Esophagus (tissue), 2 donors: ENCODE measurements around the gene SOD1. TPM values are rescaled to one million over a fixed set of nuclear protein-coding genes. Genes with fewer than 3 reads are reported as not detected.
"Not testable (repeated sequence)": the region's sequence is repeated elsewhere in the genome, so short reads cannot be mapped to it uniquely, and the experiment has no call there.

Experiments used
- H3K27ac ChIP-seq, 2 donors: one replicate each; pipeline ENCODE4 v1.5.1; 2013; ENCODE audit warnings: low read depth in 2 of 2, mild to moderate bottlenecking in 2 of 2, inconsistent platforms in 1 of 2, low read length in 1 of 2, moderate library complexity in 1 of 2
- H3K27me3 ChIP-seq, 2 donors: one replicate each; pipeline ENCODE4 v1.6.1; 2013; ENCODE audit warnings: low read length in 2 of 2, control low read depth in 1 of 2, mild to moderate bottlenecking in 1 of 2; ENCODE audit not compliant: insufficient read depth in 2 of 2, control insufficient read depth in 1 of 2
- H3K36me3 ChIP-seq, 2 donors: one replicate each; pipeline ENCODE4 v1.6.1; 2013; ENCODE audit warnings: low read length in 1 of 2; ENCODE audit not compliant: control insufficient read depth in 2 of 2, insufficient read depth in 2 of 2
- H3K4me1 ChIP-seq, 2 donors: one replicate each; pipeline ENCODE4 v1.6.1; 2013; ENCODE audit warnings: low read length in 1 of 2; ENCODE audit not compliant: control insufficient read depth in 2 of 2, insufficient read depth in 2 of 2
- H3K4me3 ChIP-seq, 2 donors: one replicate each; pipeline ENCODE4 v1.5.1; 2013; ENCODE audit warnings: low read length in 2 of 2, mild to moderate bottlenecking in 2 of 2, low read depth in 1 of 2, moderate library complexity in 1 of 2
- H3K9me3 ChIP-seq, 2 donors: one replicate each; pipeline ENCODE4 v1.6.1; 2013; ENCODE audit warnings: mild to moderate bottlenecking in 2 of 2, low read depth in 1 of 2, low read length in 1 of 2, moderate library complexity in 1 of 2; ENCODE audit not compliant: control insufficient read depth in 2 of 2, insufficient read depth in 1 of 2
- WGBS, 2 donors: extraction: QIAGEN DNeasy Blood & Tissue Kit; methylation state at CpG; one replicate each; pipeline ENCODE4 v1.1.7; 2013; 5-methylcytosine and 5-hydroxymethylcytosine counted together
- polyA plus RNA-seq, 2 donors: library from polyadenylated mRNA; stranded (reverse); fragments of 200-250 nt; gene quantifications; one replicate each; pipeline ENCODE4 v1.2.3, GENCODE V29; 2013
- donor health status: healthy with polysubstance abuse.
- donor health status: Bipolar disorder and iron deficiency.

Gene SOD1
- polyA plus RNA-seq, 2 donors = 269 to 319 TPM

DNA sequence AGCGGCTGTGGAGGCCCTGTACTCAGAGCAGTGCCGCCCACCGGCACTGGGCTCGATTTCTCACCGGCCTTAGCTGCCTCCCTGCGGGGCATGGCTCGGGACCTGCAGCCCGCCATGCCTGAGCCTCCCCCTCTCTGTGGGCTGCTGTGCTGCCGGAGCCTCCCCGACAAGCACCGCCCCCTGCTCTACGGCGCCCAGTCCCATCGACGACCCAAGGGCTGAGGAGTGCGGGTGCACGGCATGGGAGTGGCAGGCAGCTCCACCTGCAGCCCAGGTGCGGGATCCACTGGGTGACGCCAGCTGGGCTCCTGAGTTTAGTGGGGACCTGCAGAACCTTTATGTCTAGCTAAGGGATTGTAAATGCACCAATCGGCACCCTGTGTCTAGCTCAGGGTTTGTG is 5.2 kb upstream of the SOD1 start:
- no peaks in the 10 kb centered on the region for H3K36me3 ChIP-seq
- no peaks in the 10 kb centered on the region for H3K9me3 ChIP-seq
- H3K27ac ChIP-seq = no peak overlapping the region

DNA sequence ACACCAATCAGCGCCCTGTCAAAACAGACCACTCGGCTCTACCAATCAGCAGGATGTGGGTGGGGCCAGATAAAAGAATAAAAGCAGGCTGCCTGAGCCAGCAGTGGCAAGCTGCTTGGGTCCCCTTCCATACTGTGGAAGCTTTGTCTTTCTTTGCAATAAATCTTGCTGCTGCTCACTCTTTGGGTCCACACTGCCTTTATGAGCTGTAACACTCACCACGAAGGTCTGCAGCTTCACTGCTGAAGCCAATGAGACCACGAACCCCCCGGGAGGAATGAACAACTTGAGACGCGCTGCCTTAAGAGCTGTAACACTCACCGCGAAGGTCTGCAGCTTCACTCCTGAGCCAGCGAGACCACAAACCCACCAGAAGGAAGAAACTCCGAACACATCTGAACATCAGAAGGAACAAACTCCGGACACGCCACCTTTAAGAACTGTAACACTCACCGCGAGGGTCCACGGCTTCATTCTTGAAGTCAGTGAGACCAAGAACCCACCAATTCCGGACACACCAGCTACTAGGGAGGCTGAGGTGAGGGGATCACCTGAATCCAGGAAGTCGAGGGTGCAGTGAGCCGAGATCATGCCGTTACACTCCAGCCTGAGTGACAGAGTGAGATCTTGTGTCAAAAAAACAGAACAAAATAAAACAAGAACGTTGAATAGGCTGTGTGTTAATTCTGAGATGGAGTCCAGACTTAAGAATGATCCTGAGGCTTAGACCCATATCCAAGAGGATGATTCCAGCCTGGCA is 4.5 kb upstream of the SOD1 start:
- H3K36me3 ChIP-seq, H3K27me3 ChIP-seq, H3K27ac ChIP-seq, H3K4me3 ChIP-seq, H3K4me1 ChIP-seq, H3K9me3 ChIP-seq: not testable (repeated sequence)
- 77 to 83% methylated on average over 18 to 20 of the region's 21 CpGs for WGBS, 2 donors

More for the DNA sequence above, 5.2 kb upstream of the SOD1 start:
- WGBS, 2 donors = 97% methylated on average over 20 of the region's 20 CpGs
- H3K27me3 ChIP-seq = no peaks in the 10 kb centered on the region
- no peak overlapping the region for H3K4me3 ChIP-seq
- H3K4me1 ChIP-seq = peaks cover 0 to 2% of the 10 kb centered on the region in 2 donors

DNA sequence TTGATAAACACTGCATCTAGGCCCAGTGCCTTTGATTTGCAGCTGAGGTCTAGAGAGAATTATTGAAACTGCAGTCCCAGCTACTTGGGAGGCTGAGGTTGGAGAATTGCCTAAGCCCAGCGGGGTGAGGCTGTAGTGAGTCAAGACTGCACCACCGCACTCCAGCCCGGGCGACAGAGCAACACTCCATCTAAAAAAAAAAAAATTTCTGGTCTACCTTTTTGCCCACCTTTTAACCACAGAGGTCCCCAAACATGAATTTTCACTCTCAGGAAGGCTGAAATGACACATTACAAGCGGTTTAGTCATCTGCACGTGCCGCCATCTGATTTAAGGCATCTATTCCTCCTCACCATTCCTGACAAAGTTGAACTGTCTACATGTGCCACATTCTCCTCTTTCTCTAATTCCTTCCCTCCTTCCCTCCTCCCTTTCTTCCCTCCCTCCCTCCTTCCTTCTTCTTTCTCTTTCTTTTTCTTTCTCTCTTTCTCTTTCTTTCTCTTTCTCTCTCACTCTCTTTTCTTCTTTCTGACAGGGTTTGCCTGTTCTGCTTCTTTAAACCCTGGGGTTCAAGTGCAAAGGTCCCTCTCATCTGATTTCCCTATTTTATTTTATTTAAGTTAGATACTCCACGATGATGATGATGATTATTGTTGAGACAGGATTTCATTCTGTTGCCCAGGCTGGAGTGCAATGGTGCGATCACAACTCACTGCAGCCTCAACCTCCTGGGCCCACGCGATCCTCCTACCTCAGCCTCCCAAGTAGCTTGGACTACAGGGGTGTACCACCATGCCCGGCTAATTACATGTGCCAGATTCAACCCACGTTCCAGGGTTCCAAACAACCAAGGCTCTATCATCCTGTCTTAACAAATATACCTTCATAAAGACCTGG is 3.0 kb upstream of the SOD1 start:
- Histone ChIP-seq H3K27me3 (no peaks in the 10 kb centered on the region), H3K36me3 (no peaks in the 10 kb centered on the region), H3K4me3 (no peak overlapping the region), H3K27ac (no peak overlapping the region), H3K4me1 (peaks cover 0 to 2% of the 10 kb centered on the region in 2 donors), H3K9me3 (no peaks in the 10 kb centered on the region)
- WGBS, 2 donors = 74 to 78% methylated on average over 13 of the region's 13 CpGs

DNA sequence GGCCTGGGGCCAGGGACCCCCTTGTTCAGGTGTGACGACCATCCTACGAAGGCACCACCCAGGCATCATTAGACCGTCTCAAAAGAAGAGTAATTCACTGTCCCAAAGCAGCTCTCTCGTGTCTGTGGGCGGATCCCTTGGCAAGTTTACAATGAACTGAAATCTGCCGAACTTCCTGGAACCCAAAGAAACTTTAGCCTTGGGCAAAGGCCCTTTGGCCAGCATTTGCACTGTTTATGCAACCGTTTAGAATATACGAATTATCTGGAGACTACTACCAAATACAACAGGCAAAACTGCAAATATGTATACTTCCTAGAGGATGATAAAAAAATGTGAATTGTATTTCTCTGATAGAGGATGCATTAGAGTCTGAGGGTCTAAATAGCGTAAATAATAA is 1.4 kb upstream of the SOD1 start:
- Histone ChIP-seq H3K36me3 (no peaks in the 10 kb centered on the region), H3K27me3 (no peaks in the 10 kb centered on the region), H3K9me3 (no peaks in the 10 kb centered on the region), H3K4me3 (no peak overlapping the region), H3K4me1 (peaks cover 0 to 2% of the 10 kb centered on the region in 2 donors), H3K27ac (no peak overlapping the region)
- WGBS, 2 donors = 50 to 61% methylated on average over 9 of the region's 9 CpGs

DNA sequence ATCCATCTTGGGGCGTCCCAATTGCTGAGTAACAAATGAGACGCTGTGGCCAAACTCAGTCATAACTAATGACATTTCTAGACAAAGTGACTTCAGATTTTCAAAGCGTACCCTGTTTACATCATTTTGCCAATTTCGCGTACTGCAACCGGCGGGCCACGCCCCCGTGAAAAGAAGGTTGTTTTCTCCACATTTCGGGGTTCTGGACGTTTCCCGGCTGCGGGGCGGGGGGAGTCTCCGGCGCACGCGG is 282 bp upstream of the SOD1 start:
- Histone ChIP-seq H3K36me3 (peaks cover 0 to 3% of the 10 kb centered on the region in 2 donors), H3K4me1 (peaks cover 0 to 2% of the 10 kb centered on the region in 2 donors), H3K27ac (peak overlapping the region; percentile 34 to 93), H3K27me3 (no peaks in the 10 kb centered on the region), H3K4me3 (peak overlapping the region; percentile 79 to 95), H3K9me3 (no peaks in the 10 kb centered on the region)
- WGBS, 2 donors = 0 to 1% methylated on average over 18 of the region's 18 CpGs

DNA sequence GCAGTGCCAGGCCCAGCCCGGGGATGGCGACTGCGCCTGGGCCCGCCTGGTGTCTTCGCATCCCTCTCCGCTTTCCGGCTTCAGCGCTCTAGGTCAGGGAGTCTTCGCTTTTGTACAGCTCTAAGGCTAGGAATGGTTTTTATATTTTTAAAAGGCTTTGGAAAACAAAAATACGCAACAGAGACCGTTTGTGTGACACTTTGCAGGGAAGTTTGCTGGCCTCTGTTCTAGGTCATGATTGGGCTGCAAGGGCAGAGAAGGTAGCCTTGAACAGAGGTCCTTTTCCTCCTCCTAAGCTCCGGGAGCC is 719 bp downstream of the SOD1 start:
- Histone ChIP-seq H3K4me3 (peak overlapping the region; percentile 79 to 95), H3K27me3 (no peaks in the 10 kb centered on the region), H3K9me3 (no peaks in the 10 kb centered on the region), H3K4me1 (peaks cover 0 to 2% of the 10 kb centered on the region in 2 donors), H3K27ac (peak overlapping the region; percentile 92 to 93), H3K36me3 (peaks cover 0 to 3% of the 10 kb centered on the region in 2 donors)
- 0 to 1% methylated on average over 12 of the region's 12 CpGs for WGBS, 2 donors

DNA sequence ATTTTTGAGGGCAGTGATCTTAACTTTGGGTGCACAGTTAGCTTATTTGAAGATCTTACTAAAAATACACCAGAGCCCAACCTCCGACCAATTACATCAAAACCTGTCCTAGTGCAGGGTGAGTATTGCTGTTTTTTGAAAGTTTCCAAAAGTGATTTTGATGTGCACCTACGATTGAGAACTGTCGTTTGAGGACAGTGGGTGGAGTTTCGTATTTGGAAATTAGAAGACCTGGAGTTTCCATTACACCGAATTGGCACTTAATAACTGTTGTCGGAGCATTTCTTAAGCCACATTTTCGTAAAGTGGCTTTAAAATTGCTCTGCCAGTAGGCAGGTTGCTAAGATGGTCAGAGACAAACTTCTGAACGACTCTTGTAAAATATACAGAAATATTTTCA is 1.1 kb downstream of the SOD1 start:
- no peaks in the 10 kb centered on the region for H3K9me3 ChIP-seq
- H3K27me3 ChIP-seq = no peaks in the 10 kb centered on the region
- peak overlapping the region in 1 of 2 donors; percentile 93 for H3K27ac ChIP-seq
- H3K4me1 ChIP-seq = peaks cover 2 to 3% of the 10 kb centered on the region in 2 donors
- H3K4me3 ChIP-seq = peak overlapping the region; percentile 79 to 95
- WGBS, 2 donors = 11 to 18% methylated on average over 8 of the region's 8 CpGs
- peaks cover 0 to 6% of the 10 kb centered on the region in 2 donors for H3K36me3 ChIP-seq

DNA sequence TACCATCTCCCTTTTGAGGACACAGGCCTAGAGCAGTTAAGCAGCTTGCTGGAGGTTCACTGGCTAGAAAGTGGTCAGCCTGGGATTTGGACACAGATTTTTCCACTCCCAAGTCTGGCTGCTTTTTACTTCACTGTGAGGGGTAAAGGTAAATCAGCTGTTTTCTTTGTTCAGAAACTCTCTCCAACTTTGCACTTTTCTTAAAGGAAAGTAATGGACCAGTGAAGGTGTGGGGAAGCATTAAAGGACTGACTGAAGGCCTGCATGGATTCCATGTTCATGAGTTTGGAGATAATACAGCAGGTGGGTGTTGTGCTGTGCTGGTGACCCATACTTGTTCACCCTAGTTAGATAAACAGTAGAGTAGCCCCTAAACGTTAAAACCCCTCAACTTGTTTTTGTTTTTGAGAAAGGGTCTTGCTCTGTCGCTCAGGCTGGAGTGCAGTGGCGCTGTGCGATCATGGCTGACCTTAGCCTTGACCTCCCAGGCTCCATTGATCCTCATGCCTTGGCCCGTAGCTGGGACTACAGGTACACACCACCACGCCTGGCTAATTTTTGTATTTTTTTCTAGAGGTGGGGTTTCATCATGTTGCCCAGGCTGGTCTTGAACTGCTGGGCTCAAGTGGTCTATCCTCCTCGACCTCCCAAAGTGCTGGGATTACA is 4.2 kb downstream of the SOD1 start:
- no peaks in the 10 kb centered on the region for H3K9me3 ChIP-seq
- no peak overlapping the region for H3K27ac ChIP-seq
- WGBS, 2 donors = 89 to 90% methylated on average over 7 of the region's 7 CpGs
- peaks cover 0 to 6% of the 10 kb centered on the region in 2 donors for H3K36me3 ChIP-seq
- no peak overlapping the region for H3K4me3 ChIP-seq
- H3K4me1 ChIP-seq = peaks cover 0 to 3% of the 10 kb centered on the region in 2 donors
- H3K27me3 ChIP-seq = no peaks in the 10 kb centered on the region

DNA sequence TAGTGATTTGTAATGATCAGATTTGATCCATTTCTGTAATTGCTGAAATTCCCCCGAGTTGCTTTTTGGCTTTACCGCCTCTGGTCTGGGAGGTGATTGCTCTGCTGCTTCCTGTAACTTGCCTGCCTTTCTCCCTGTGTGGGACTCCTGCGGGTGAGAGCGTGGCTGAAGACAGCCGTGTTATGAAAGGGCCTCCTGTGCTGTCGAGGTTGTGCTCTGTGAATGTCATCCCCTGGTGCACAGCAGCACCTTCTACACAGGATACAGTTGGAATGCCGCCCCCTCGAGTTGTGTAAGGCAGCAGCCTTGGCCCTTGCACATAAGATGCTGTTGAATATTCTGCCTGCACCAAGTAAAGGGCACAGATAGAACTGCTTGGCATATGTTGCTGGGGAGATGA is 5.9 kb downstream of the SOD1 start:
- peaks cover 0 to 3% of the 10 kb centered on the region in 2 donors for H3K4me1 ChIP-seq
- H3K9me3 ChIP-seq = no peaks in the 10 kb centered on the region
- WGBS, 2 donors = 60 to 68% methylated on average over 8 of the region's 8 CpGs
- peaks cover 3 to 6% of the 10 kb centered on the region in 2 donors for H3K36me3 ChIP-seq
- H3K27ac ChIP-seq = peak overlapping the region in 1 of 2 donors; percentile 6
- no peak overlapping the region for H3K4me3 ChIP-seq
- no peaks in the 10 kb centered on the region for H3K27me3 ChIP-seq
